ENCODE results near the gene ARHGAP8. TPM values are rescaled to one million over a fixed set of nuclear protein-coding genes. Genes with fewer than 3 reads are reported as not detected.
"Not testable (repeated sequence)": the region's sequence is repeated elsewhere in the genome, so short reads cannot be mapped to it uniquely, and the experiment has no call there.

Gene ARHGAP8
- total and polyA plus RNA-seq, 2 donors: 1.5 to 4.5 TPM

DNA sequence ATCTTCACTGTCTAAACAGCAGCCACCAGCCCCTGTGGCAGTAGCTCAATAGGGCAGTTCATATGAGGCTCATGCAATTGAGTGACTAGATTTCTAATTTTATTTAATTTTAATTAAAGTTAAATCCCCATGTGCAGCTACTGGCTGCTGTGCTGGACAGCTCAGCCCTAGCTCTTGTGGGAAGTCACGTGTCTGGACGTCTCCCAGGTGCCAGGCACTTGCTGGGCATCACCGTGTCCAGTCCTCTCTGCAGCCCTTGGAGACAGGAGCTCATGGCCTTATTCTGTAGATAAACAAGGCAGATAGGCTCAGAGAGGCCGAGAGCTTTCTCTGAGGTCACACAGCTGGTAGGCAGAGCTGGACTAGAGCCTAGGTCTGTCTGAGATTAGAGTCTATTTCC lies 95.0 kb downstream of the ARHGAP8 start:
- Histone ChIP-seq H3K36me3 (ENCODE audit: control insufficient read depth in 2 of 2, insufficient read depth in 2 of 2, low read length in 1 of 2) (no peaks in the 10 kb centered on the region), H3K4me1 (ENCODE audit: control insufficient read depth in 2 of 2, insufficient read depth in 2 of 2, low read length in 2 of 2) (no peaks in the 10 kb centered on the region), H3K4me3 (ENCODE audit: low read length in 2 of 2) (no peak overlapping the region), H3K9me3 (ENCODE audit: control insufficient read depth in 2 of 2, insufficient read depth in 1 of 2, low read length in 1 of 2) (no peaks in the 10 kb centered on the region), H3K27me3 (ENCODE audit: control insufficient read depth in 2 of 2, insufficient read depth in 1 of 2, low read length in 1 of 2) (no peaks in the 10 kb centered on the region), H3K27ac (ENCODE audit: low read depth in 1 of 2, low read length in 1 of 2) (no peak overlapping the region)
- no peak for DNase-seq (ENCODE audit: low read depth in 6 of 9, low spot score in 9 of 9)
- WGBS: 93% methylated on average over 4 of the region's 4 CpGs

DNA sequence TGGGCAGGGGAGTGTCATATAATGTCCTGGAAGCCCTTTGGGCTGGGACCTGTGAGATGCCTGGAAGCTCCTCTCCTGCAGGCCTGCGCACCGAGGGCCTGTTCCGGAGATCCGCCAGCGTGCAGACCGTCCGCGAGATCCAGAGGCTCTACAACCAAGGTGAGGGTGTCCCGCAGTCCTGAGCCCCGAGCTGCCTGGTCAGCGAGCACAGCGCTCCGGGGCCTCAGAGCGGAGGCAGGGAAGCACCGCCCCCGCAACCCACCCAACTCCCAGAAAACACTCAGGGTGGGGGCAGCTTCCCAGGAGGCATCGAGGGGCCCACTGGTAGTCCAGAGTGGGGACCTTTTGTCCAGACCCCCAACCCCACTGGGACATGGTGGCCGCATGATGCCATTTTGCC lies 95.5 kb downstream of the ARHGAP8 start:
- no peak overlapping the region for H3K4me3 ChIP-seq (ENCODE audit: low read length in 2 of 2)
- WGBS: 98% methylated on average over 18 of the region's 18 CpGs
- no peak for DNase-seq (ENCODE audit: low read depth in 6 of 9, low spot score in 9 of 9)
- no peaks in the 10 kb centered on the region for H3K9me3 ChIP-seq (ENCODE audit: control insufficient read depth in 2 of 2, insufficient read depth in 1 of 2, low read length in 1 of 2)
- no peaks in the 10 kb centered on the region for H3K27me3 ChIP-seq (ENCODE audit: control insufficient read depth in 2 of 2, insufficient read depth in 1 of 2, low read length in 1 of 2)
- no peak overlapping the region for H3K27ac ChIP-seq (ENCODE audit: low read depth in 1 of 2, low read length in 1 of 2)
- H3K4me1 ChIP-seq (ENCODE audit: control insufficient read depth in 2 of 2, insufficient read depth in 2 of 2, low read length in 2 of 2): no peaks in the 10 kb centered on the region
- no peaks in the 10 kb centered on the region for H3K36me3 ChIP-seq (ENCODE audit: control insufficient read depth in 2 of 2, insufficient read depth in 2 of 2, low read length in 1 of 2)

DNA sequence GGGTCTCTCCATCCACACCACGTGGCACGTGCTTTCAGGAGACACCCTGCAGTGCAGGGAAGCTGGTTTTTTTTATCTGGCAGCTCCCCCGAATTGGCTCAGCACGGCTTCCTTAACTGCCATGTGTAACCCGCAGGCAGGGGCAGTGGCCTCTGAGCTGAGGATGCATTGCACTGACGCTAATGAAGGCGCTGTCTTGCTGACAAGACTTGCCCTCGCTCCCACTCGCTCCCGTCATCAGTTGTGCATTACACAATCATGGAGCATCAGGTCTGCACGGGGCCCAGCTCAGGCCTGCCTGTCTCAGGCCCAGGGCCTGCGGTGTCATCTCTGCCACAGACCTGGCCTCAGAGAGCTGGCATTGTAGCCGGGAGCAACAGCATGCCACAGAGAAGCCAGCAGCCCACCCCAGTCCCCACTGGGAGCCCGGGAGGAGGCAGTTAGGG lies 95.9 kb downstream of the ARHGAP8 start:
- H3K27me3 ChIP-seq (ENCODE audit: control insufficient read depth in 2 of 2, insufficient read depth in 1 of 2, low read length in 1 of 2): no peaks in the 10 kb centered on the region
- H3K4me3 ChIP-seq (ENCODE audit: low read length in 2 of 2): no peak overlapping the region
- no peaks in the 10 kb centered on the region for H3K9me3 ChIP-seq (ENCODE audit: control insufficient read depth in 2 of 2, insufficient read depth in 1 of 2, low read length in 1 of 2)
- 94% methylated on average over 14 of the region's 14 CpGs for WGBS
- no peak overlapping the region for H3K27ac ChIP-seq (ENCODE audit: low read depth in 1 of 2, low read length in 1 of 2)
- no peaks in the 10 kb centered on the region for H3K36me3 ChIP-seq (ENCODE audit: control insufficient read depth in 2 of 2, insufficient read depth in 2 of 2, low read length in 1 of 2)
- no peaks in the 10 kb centered on the region for H3K4me1 ChIP-seq (ENCODE audit: control insufficient read depth in 2 of 2, insufficient read depth in 2 of 2, low read length in 2 of 2)
- no peak for DNase-seq (ENCODE audit: low read depth in 6 of 9, low spot score in 9 of 9)

DNA sequence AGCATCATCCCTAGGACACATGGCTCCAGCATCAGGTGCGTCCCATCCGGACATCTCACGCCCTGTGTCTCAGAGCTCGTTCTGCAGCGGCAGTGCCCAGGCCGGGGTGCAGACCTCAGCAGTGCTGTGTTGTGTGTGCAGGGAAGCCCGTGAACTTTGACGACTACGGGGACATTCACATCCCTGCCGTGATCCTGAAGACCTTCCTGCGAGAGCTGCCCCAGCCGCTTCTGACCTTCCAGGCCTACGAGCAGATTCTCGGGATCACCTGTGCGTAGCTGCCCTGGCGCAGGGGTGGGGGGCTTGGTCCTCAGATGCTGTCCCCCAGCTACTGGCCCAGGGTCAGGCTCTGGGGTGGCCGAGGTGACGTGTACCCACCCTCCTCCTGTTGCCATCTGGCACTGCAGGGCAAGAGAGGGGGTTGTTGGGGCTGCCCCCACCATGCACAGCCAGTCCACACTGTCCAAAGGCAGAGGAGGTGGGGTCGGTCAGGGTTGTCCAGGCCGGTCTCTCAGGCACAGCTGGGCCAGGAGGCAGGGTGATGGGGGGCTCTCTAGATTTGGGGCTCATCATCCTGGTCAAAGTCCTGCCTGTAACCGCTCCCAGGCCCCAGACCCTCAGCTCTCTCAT lies 96.5 kb downstream of the ARHGAP8 start:
- no peak for DNase-seq (ENCODE audit: low read depth in 6 of 9, low spot score in 9 of 9)
- Histone ChIP-seq H3K9me3 (ENCODE audit: control insufficient read depth in 2 of 2, insufficient read depth in 1 of 2, low read length in 1 of 2) (no peaks in the 10 kb centered on the region), H3K36me3 (ENCODE audit: control insufficient read depth in 2 of 2, insufficient read depth in 2 of 2, low read length in 1 of 2) (no peaks in the 10 kb centered on the region), H3K4me3 (ENCODE audit: low read length in 2 of 2) (no peak overlapping the region), H3K27me3 (ENCODE audit: control insufficient read depth in 2 of 2, insufficient read depth in 1 of 2, low read length in 1 of 2) (no peaks in the 10 kb centered on the region), H3K27ac (ENCODE audit: low read depth in 1 of 2, low read length in 1 of 2) (no peak overlapping the region), H3K4me1 (ENCODE audit: control insufficient read depth in 2 of 2, insufficient read depth in 2 of 2, low read length in 2 of 2) (no peaks in the 10 kb centered on the region)
- WGBS: 94% methylated on average over 21 of the region's 21 CpGs

DNA sequence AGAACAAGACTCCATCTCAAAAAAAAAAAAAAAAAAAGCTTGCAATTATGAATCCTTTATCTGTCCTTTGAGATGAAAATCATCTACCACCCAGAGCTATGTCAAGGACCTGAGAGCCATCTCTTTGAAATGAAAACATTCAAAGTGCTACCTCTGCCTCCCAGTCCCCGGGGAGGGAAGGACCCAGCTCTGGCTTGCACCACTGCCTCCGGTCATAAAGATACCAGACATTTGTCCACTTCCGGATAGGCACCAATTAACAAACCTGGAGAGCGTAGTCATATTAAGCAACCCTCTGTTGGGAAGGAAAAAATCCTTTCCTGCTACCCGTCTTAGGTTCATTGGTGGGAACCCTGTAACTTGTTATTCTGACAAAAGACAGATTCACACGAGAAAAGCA lies 98.6 kb downstream of the ARHGAP8 start:
- H3K27me3 ChIP-seq (ENCODE audit: control insufficient read depth in 2 of 2, insufficient read depth in 1 of 2, low read length in 1 of 2): no peaks in the 10 kb centered on the region
- 84% methylated on average over 6 of the region's 6 CpGs for whole genome bisulfite sequencing
- no peak overlapping the region for H3K27ac ChIP-seq (ENCODE audit: low read depth in 1 of 2, low read length in 1 of 2)
- no peaks in the 10 kb centered on the region for H3K9me3 ChIP-seq (ENCODE audit: control insufficient read depth in 2 of 2, insufficient read depth in 1 of 2, low read length in 1 of 2)
- no peak overlapping the region for H3K4me3 ChIP-seq (ENCODE audit: low read length in 2 of 2)
- H3K4me1 ChIP-seq (ENCODE audit: control insufficient read depth in 2 of 2, insufficient read depth in 2 of 2, low read length in 2 of 2): no peaks in the 10 kb centered on the region
- no peaks in the 10 kb centered on the region for H3K36me3 ChIP-seq (ENCODE audit: control insufficient read depth in 2 of 2, insufficient read depth in 2 of 2, low read length in 1 of 2)
- DNase-seq (ENCODE audit: low read depth in 6 of 9, low spot score in 9 of 9): no peak

DNA sequence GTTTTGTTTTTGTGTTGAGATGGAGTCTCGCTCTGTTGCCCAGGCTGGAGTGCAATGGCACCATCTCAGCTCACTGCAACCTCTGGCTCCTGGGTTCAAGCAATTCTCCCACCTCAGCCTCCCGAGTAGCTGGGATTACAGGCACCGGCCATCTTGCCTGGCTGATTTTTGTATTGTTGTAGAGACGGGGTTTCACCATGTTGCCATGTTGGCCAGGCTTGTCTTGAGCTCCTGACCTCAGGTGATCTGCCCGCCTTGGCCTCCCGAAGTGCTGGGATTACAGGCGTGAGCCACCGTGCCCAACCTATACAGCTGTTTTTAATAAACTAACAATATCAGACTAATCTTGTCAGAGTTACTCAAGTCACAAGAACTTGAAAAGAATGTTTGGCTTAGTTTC lies 102.3 kb downstream of the ARHGAP8 start:
- H3K27ac ChIP-seq (ENCODE audit: low read depth in 1 of 2, low read length in 1 of 2); H3K9me3 ChIP-seq (ENCODE audit: control insufficient read depth in 2 of 2, insufficient read depth in 1 of 2, low read length in 1 of 2); H3K4me3 ChIP-seq (ENCODE audit: low read length in 2 of 2); DNase-seq (ENCODE audit: low read depth in 6 of 9, low spot score in 9 of 9); H3K4me1 ChIP-seq (ENCODE audit: control insufficient read depth in 2 of 2, insufficient read depth in 2 of 2, low read length in 2 of 2); H3K36me3 ChIP-seq (ENCODE audit: control insufficient read depth in 2 of 2, insufficient read depth in 2 of 2, low read length in 1 of 2); H3K27me3 ChIP-seq (ENCODE audit: control insufficient read depth in 2 of 2, insufficient read depth in 1 of 2, low read length in 1 of 2): not testable (repeated sequence)
- 97% methylated on average over 8 of the region's 8 CpGs for WGBS

DNA sequence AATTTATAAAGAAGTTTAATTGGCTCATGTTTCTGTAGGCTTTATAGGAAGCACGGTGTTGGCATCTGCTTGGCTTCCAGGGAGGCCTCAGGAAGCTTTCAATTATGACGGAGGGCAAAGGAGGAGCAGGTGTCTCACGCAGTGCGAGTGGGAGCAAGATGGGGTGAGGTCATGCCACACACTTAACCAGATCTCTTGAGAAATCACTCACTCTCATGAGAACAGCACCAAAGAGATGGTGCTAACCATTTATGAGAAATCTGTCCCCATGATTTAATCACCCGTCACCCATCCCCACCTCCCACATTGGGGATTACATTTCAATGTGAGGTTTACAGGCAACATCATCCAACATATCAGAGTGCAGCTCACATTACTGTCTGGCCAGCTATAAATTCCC lies 103.5 kb downstream of the ARHGAP8 start:
- no peak overlapping the region for H3K27ac ChIP-seq (ENCODE audit: low read depth in 1 of 2, low read length in 1 of 2)
- DNase-seq (ENCODE audit: low read depth in 6 of 9, low spot score in 9 of 9): no peak
- no peaks in the 10 kb centered on the region for H3K36me3 ChIP-seq (ENCODE audit: control insufficient read depth in 2 of 2, insufficient read depth in 2 of 2, low read length in 1 of 2)
- no peak overlapping the region for H3K4me3 ChIP-seq (ENCODE audit: low read length in 2 of 2)
- no peaks in the 10 kb centered on the region for H3K27me3 ChIP-seq (ENCODE audit: control insufficient read depth in 2 of 2, insufficient read depth in 1 of 2, low read length in 1 of 2)
- 93% methylated on average over 5 of the region's 5 CpGs for WGBS
- no peaks in the 10 kb centered on the region for H3K9me3 ChIP-seq (ENCODE audit: control insufficient read depth in 2 of 2, insufficient read depth in 1 of 2, low read length in 1 of 2)
- H3K4me1 ChIP-seq (ENCODE audit: control insufficient read depth in 2 of 2, insufficient read depth in 2 of 2, low read length in 2 of 2): no peaks in the 10 kb centered on the region

DNA sequence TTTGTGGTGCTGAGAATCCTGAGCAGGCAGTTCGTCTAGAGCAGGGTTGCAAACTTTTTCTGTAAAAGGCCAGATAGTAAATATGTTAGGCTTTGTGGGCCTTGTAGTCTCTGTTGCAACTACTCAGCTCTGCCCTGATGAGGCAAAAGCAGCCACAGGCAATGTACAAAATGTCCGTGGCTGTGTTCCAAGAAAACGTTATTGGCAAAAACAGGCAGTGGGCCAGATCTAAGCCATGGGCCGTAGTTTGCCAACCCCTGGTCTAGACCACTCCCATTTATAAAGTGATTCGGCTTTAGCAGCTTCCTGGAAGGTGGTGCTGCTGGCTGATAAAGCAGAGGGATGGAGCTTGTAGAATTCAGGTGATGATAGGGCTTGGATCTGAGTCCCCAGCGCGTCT lies 106.4 kb downstream of the ARHGAP8 start:
- not testable (repeated sequence) for H3K27me3 ChIP-seq (ENCODE audit: control insufficient read depth in 2 of 2, insufficient read depth in 1 of 2, low read length in 1 of 2); H3K27ac ChIP-seq (ENCODE audit: low read depth in 1 of 2, low read length in 1 of 2); H3K4me1 ChIP-seq (ENCODE audit: control insufficient read depth in 2 of 2, insufficient read depth in 2 of 2, low read length in 2 of 2); H3K4me3 ChIP-seq (ENCODE audit: low read length in 2 of 2); DNase-seq (ENCODE audit: low read depth in 6 of 9, low spot score in 9 of 9); H3K36me3 ChIP-seq (ENCODE audit: control insufficient read depth in 2 of 2, insufficient read depth in 2 of 2, low read length in 1 of 2); H3K9me3 ChIP-seq (ENCODE audit: control insufficient read depth in 2 of 2, insufficient read depth in 1 of 2, low read length in 1 of 2)
- 89% methylated on average over 6 of the region's 7 CpGs for WGBS

DNA sequence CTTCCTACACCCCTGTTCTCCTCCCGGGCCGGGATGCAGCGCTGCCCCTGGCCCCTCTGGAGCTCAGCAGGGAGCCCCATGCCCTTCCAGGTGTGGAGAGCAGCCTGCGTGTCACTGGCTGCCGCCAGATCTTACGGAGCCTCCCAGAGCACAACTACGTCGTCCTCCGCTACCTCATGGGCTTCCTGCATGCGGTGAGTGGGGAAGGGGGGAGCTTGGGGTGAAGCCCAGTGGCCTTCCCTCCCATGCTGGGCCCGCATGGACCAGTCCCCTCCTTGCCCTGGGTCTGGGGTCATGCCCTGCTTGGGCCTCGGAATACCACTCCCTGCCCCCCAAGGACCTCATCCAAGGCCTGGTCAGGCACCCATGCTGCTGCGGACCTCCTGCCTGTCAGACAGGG lies 107.3 kb downstream of the ARHGAP8 start:
- DNase-seq (ENCODE audit: low read depth in 6 of 9, low spot score in 9 of 9): no peak

DNA sequence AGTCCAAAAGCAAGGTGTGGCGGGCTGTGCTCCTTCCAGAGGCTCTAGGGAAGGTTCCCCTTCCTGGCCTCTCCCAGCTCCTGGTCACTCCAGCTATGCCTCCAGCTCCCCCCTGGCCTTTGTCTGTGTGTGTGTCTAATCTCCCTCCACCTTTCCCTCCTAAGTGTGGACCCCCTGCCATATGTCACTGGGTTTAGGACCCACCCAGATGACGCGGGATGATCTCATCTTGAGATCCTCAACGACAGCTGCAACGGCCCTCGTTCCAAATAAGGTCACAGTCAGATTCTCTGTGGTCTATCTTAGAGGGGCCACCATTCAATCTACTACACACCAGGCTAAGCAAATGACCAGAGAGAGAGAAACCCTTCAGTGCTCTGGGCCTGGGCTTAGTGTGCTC lies 107.9 kb downstream of the ARHGAP8 start:
- no peaks in the 10 kb centered on the region for H3K36me3 ChIP-seq (ENCODE audit: control insufficient read depth in 2 of 2, insufficient read depth in 2 of 2, low read length in 1 of 2)
- no peak overlapping the region for H3K27ac ChIP-seq (ENCODE audit: low read depth in 1 of 2, low read length in 1 of 2)
- H3K4me3 ChIP-seq (ENCODE audit: low read length in 2 of 2): no peak overlapping the region
- no peaks in the 10 kb centered on the region for H3K4me1 ChIP-seq (ENCODE audit: control insufficient read depth in 2 of 2, insufficient read depth in 2 of 2, low read length in 2 of 2)
- no peaks in the 10 kb centered on the region for H3K27me3 ChIP-seq (ENCODE audit: control insufficient read depth in 2 of 2, insufficient read depth in 1 of 2, low read length in 1 of 2)
- 94% methylated on average over 6 of the region's 6 CpGs for WGBS
- no peak for DNase-seq (ENCODE audit: low read depth in 6 of 9, low spot score in 9 of 9)
- H3K9me3 ChIP-seq (ENCODE audit: control insufficient read depth in 2 of 2, insufficient read depth in 1 of 2, low read length in 1 of 2): no peaks in the 10 kb centered on the region

More for the DNA sequence above, 107.3 kb downstream of the ARHGAP8 start:
- H3K36me3 ChIP-seq (ENCODE audit: control insufficient read depth in 2 of 2, insufficient read depth in 2 of 2, low read length in 1 of 2): no peaks in the 10 kb centered on the region
- H3K4me1 ChIP-seq (ENCODE audit: control insufficient read depth in 2 of 2, insufficient read depth in 2 of 2, low read length in 2 of 2): no peaks in the 10 kb centered on the region
- H3K27me3 ChIP-seq (ENCODE audit: control insufficient read depth in 2 of 2, insufficient read depth in 1 of 2, low read length in 1 of 2): no peaks in the 10 kb centered on the region
- no peak overlapping the region for H3K4me3 ChIP-seq (ENCODE audit: low read length in 2 of 2)
- no peak overlapping the region for H3K27ac ChIP-seq (ENCODE audit: low read depth in 1 of 2, low read length in 1 of 2)
- no peaks in the 10 kb centered on the region for H3K9me3 ChIP-seq (ENCODE audit: control insufficient read depth in 2 of 2, insufficient read depth in 1 of 2, low read length in 1 of 2)
- 90% methylated on average over 13 of the region's 13 CpGs for WGBS

Measured in thymus (tissue), 11 donors.